H1 (cell line): ENCODE data around the gene CLEC16A. TPM values are rescaled to one million over a fixed set of nuclear protein-coding genes. Genes with fewer than 3 reads are reported as not detected.

Experiments
- CTCF ChIA-PET: fragments of 300-600 bp; sonication (Branson Sonifier 250); formaldehyde crosslinking; loops from one replicate; lab custom pipeline; 2021; ENCODE audit not compliant: partially characterized antibody; lab: Charles Lee
- POLR2A ChIA-PET: fragments of 300-600 bp; sonication (Branson Sonifier 250); formaldehyde crosslinking; loops from one replicate; lab custom pipeline; 2021; ENCODE audit warnings: inconsistent platforms; ENCODE audit not compliant: partially characterized antibody; lab: Charles Lee
- DNase-seq, 2 experiments: peaks; one replicate each; pipeline versions ENCODE4 v3.0.0 to v3.0.0-alpha.2; 2010 to 2022; ENCODE audit warnings: low spot score in 2 of 2, low read depth in 1 of 2, mixed read lengths in 1 of 2
- FAIRE-seq: peaks from 2 replicates; lab custom pipeline; 2011; peaks lifted over from hg19 to GRCh38; lab: Jason Lieb, UNC
- H2AFZ ChIP-seq: 2 replicates; pipeline ENCODE4 v1.8.1; 2012; ENCODE audit warnings: low read length, inconsistent platforms
- H2AK5ac ChIP-seq: 2 replicates; pipeline ENCODE4 v1.6.1; 2013; ENCODE audit warnings: low read depth, low read length
- H2BK120ac ChIP-seq: replicated peaks from 2 replicates; pipeline ENCODE3; 2013; ENCODE audit warnings: low read depth, low read length, inconsistent platforms
- H2BK12ac ChIP-seq: 2 replicates; pipeline ENCODE4 v1.6.1; 2013; ENCODE audit warnings: low read depth, low read length
- H2BK15ac ChIP-seq: 2 replicates; pipeline ENCODE4 v1.6.1; 2013; ENCODE audit warnings: low read length
- H2BK20ac ChIP-seq: 2 replicates; pipeline ENCODE4 v1.6.1; 2013; ENCODE audit warnings: low read length
- H2BK5ac ChIP-seq: 2 replicates; pipeline ENCODE4 v1.6.1; 2013; ENCODE audit warnings: low read depth, low read length
- H3K14ac ChIP-seq: 2 replicates; pipeline ENCODE4 v1.6.1; 2013; ENCODE audit warnings: inconsistent platforms; ENCODE audit not compliant: insufficient read length
- H3K18ac ChIP-seq: 2 replicates; pipeline ENCODE4 v1.6.1; 2013; ENCODE audit warnings: low read length; ENCODE audit errors: extremely low read depth
- H3K23ac ChIP-seq: 2 replicates; pipeline ENCODE4 v1.6.1; 2013; ENCODE audit warnings: inconsistent platforms; ENCODE audit not compliant: insufficient read length
- H3K23me2 ChIP-seq: 2 replicates; pipeline ENCODE4 v1.6.1; 2013; ENCODE audit warnings: low read depth, low read length
- H3K27ac ChIP-seq: 2 replicates; pipeline ENCODE4 v1.6.1; 2011; ENCODE audit warnings: low read depth, low read length, inconsistent platforms
- H3K27me3 ChIP-seq, 4 experiments: replicated peaks in 1 of 4; 1 replicate in 1 of 4; 2 replicates in 3 of 4; pipeline versions ENCODE4 v1.6.1 to v1.8.1; 2011 to 2013; ENCODE audit warnings: low read length in 3 of 4, mild to moderate bottlenecking in 3 of 4, inconsistent platforms in 2 of 4, mixed read lengths in 2 of 4, moderate library complexity in 1 of 4; ENCODE audit not compliant: control insufficient read depth in 3 of 4, insufficient read depth in 3 of 4; ENCODE audit errors: extremely low read depth in 1 of 4
- H3K36me3 ChIP-seq, 4 experiments: 2 replicates each; pipeline versions ENCODE4 v1.6.1 to v1.8.1; 2011 to 2013; ENCODE audit warnings: mild to moderate bottlenecking in 4 of 4, low read length in 3 of 4, moderate library complexity in 2 of 4, control low read depth in 1 of 4, inconsistent platforms in 1 of 4; ENCODE audit not compliant: insufficient read depth in 4 of 4, control insufficient read depth in 2 of 4
- H3K4ac ChIP-seq: replicated peaks from 2 replicates; pipeline ENCODE3; 2013; ENCODE audit warnings: low read length, low read depth, mixed read lengths, inconsistent platforms; ENCODE audit not compliant: insufficient read length
- H3K4me1 ChIP-seq, 4 experiments: replicated peaks in 1 of 4; 1 replicate in 1 of 4; 2 replicates in 3 of 4; pipeline versions ENCODE4 v1.6.1 to v1.8.1; 2011 to 2013; ENCODE audit warnings: low read length in 3 of 4, inconsistent platforms in 2 of 4, mixed read lengths in 1 of 4; ENCODE audit not compliant: insufficient read depth in 4 of 4, control insufficient read depth in 3 of 4
- H3K4me2 ChIP-seq, 2 experiments: 2 replicates each; pipeline versions ENCODE4 v1.6.1 to v1.8.1; 2011 to 2013; ENCODE audit warnings: low read depth in 2 of 2, low read length in 2 of 2, control low read depth in 1 of 2, inconsistent platforms in 1 of 2, mild to moderate bottlenecking in 1 of 2; ENCODE audit not compliant: insufficient read depth in 1 of 2
- H3K4me3 ChIP-seq, 4 experiments: fragments of 200-600, 300-600 bp in 1 of 4; sonication (generic), shearing (Covaris generic), sonication (Bioruptor Twin) in 1 of 4; 2 replicates each; pipeline versions ENCODE4 v1.5.1 to v1.8.1; 2011 to 2016; ENCODE audit warnings: low read length in 4 of 4, low read depth in 3 of 4, control low read depth in 2 of 4, inconsistent platforms in 2 of 4, mild to moderate bottlenecking in 2 of 4, mixed read lengths in 1 of 4, moderate library complexity in 1 of 4; ENCODE audit not compliant: insufficient read depth in 2 of 4; ENCODE audit errors: extremely low read depth in 1 of 4
- H3K56ac ChIP-seq: replicated peaks from 2 replicates; pipeline ENCODE3; 2013; ENCODE audit warnings: low read depth, mild to moderate bottlenecking, mixed read lengths, low read length, inconsistent platforms; ENCODE audit not compliant: insufficient read length
- H3K79me1 ChIP-seq: 2 replicates; pipeline ENCODE4 v1.6.1; 2013; ENCODE audit warnings: low read depth, low read length, control low read depth
- H3K79me2 ChIP-seq, 2 experiments: 2 replicates each; pipeline versions ENCODE4 v1.6.1 to v1.8.1; 2012 to 2013; ENCODE audit warnings: low read length in 2 of 2, mild to moderate bottlenecking in 2 of 2, inconsistent platforms in 1 of 2; ENCODE audit not compliant: insufficient read depth in 2 of 2, control insufficient read depth in 1 of 2
- H3K9ac ChIP-seq, 4 experiments: replicated peaks in 1 of 4; 1 replicate in 1 of 4; 2 replicates in 3 of 4; pipeline versions ENCODE4 v1.6.1 to v1.8.1; 2011 to 2013; ENCODE audit warnings: low read depth in 3 of 4, low read length in 3 of 4, control low read depth in 2 of 4, mild to moderate bottlenecking in 2 of 4, moderate library complexity in 2 of 4, inconsistent platforms in 1 of 4; ENCODE audit errors: extremely low read depth in 1 of 4
- H3K9me3 ChIP-seq, 2 experiments: 2 replicates each; pipeline versions ENCODE4 v1.6.1 to v1.8.1; 2012 to 2013; ENCODE audit warnings: mild to moderate bottlenecking in 2 of 2, moderate library complexity in 2 of 2, control low read depth in 1 of 2, inconsistent platforms in 1 of 2, low read depth in 1 of 2, low read length in 1 of 2, mixed read lengths in 1 of 2; ENCODE audit not compliant: insufficient read depth in 2 of 2
- H4K20me1 ChIP-seq, 2 experiments: replicated peaks in 1 of 2; 2 replicates each; pipeline versions ENCODE3 to v1.8.1; 2011 to 2013; ENCODE audit warnings: inconsistent platforms in 2 of 2, low read length in 2 of 2, mild to moderate bottlenecking in 1 of 2; ENCODE audit not compliant: insufficient read depth in 2 of 2, control insufficient read depth in 1 of 2
- H4K5ac ChIP-seq: 2 replicates; pipeline ENCODE4 v1.6.1; 2013; ENCODE audit warnings: low read length, low read depth, mixed read lengths, inconsistent platforms; ENCODE audit not compliant: insufficient read length
- H4K8ac ChIP-seq: 2 replicates; pipeline ENCODE4 v1.8.0; 2013; ENCODE audit warnings: mild to moderate bottlenecking, moderate library complexity, low read length, inconsistent platforms; ENCODE audit not compliant: insufficient read depth; ENCODE audit errors: extremely low read depth
- H4K91ac ChIP-seq: replicated peaks from 2 replicates; pipeline ENCODE3; 2013; ENCODE audit warnings: low read length, mixed read lengths, inconsistent platforms; ENCODE audit not compliant: insufficient read length
- CHD2 ChIP-seq: IDR thresholded peaks from 2 replicates; pipeline ENCODE4 v1.6.1; 2012; ENCODE audit warnings: low read length, improper control_type of control experiment
- SRF ChIP-seq: IDR thresholded peaks from 2 replicates; pipeline ENCODE4 v1.6.1; 2011; ENCODE audit warnings: mild to moderate bottlenecking, low read depth, low read length, moderate library complexity
- YY1 ChIP-seq: IDR thresholded peaks from 2 replicates; pipeline ENCODE4 v1.6.1; 2011; ENCODE audit warnings: low read depth, mild to moderate bottlenecking, low read length
- WGBS, 2 experiments: shearing (Covaris generic) in 1 of 2; methylation state at CpG; one replicate each; pipeline versions ENCODE4 v1.1.6 to v1.1.7; 2013 to 2015; ENCODE audit warnings: low lambda C conversion rate in 2 of 2, mixed read lengths in 2 of 2, inconsistent platforms in 1 of 2, low coverage in 1 of 2, missing lambda C conversion rate in 1 of 2; ENCODE audit not compliant: insufficient replicate concordance in 2 of 2, insufficient coverage in 1 of 2, insufficient read length in 1 of 2; ENCODE audit errors: extremely low coverage in 1 of 2, missing lambda C conversion rate in 1 of 2; 5-methylcytosine and 5-hydroxymethylcytosine counted together
- polyA plus RNA-seq, 7 experiments: library from polyadenylated mRNA; depleted of rRNA in 3 of 7; stranded (reverse) in 5 of 7; unstranded in 2 of 7; fragments of >200 nt in 5 of 7; fragments of 200-250 nt in 2 of 7; gene quantifications; 1 replicate in 5 of 7; 2 replicates in 1 of 7; 4 replicates in 1 of 7; pipeline versions ENCODE4 v1.2.1 to v1.2.3, GENCODE V29; 2011 to 2013; ENCODE audit warnings: missing spikeins in 2 of 7, mixed read lengths in 2 of 7
- total RNA-seq: library from RNA; stranded (reverse); fragmentation: NEBNext Ultra II Directional; extraction: Animal tissue kit (Norgen Biotek cat#: 25700); gene quantifications from 2 replicates; pipeline ENCODE4 v1.2.1, GENCODE V29; 2021

Gene CLEC16A
- total and polyA plus RNA-seq, 2 of the 8 experiments (the other 6 are each of a cell fraction or from before 2014, with no cell fraction given), result 7.6 to 19.3 TPM

GRCh38 chr16:11139326-11140097, 195.1 kb downstream of the CLEC16A start:
- ChIA-PET CTCF (interaction anchor here (0.7 to 2.2 kb wide), 4 partner anchors 11 to 168 kb away, joined by 3 to 7 read pairs (median 4); no protein-coding TSS in a partner anchor), POLR2A (no interaction called here)
- H3K4me3 ChIP-seq, result no peak overlapping the region
- H3K14ac ChIP-seq, result no peak overlapping the region
- no peaks in the 10 kb centered on the region; the same call in 1 of the 2 replicates for H3K23me2 ChIP-seq
- H3K56ac ChIP-seq, result no peak overlapping the region
- H2BK5ac ChIP-seq, result no peak overlapping the region
- FAIRE-seq (no peak), DNase-seq (no peak)
- 84% methylated on average over 5 of the region's 5 CpGs; no CpG with 5 or more reads in 1 of the 2 experiments for WGBS, 2 experiments
- no peaks in the 10 kb centered on the region for H3K9me3 ChIP-seq
- no peaks in the 10 kb centered on the region for H3K27me3 ChIP-seq
- no peak overlapping the region for H3K9ac ChIP-seq
- no peak overlapping the region for H3K18ac ChIP-seq
- no peak overlapping the region for H2BK15ac ChIP-seq
- no peak overlapping the region for H3K4ac ChIP-seq
- H3K36me3 ChIP-seq, result no peaks in the 10 kb centered on the region; a peak in 1 of 8 replicates
- H2BK12ac ChIP-seq, result no peak overlapping the region
- peaks cover 0 to 3% (median 2%) of the 10 kb centered on the region in 4 experiments; a peak in 5 of 7 replicates for H3K4me1 ChIP-seq
- no peak overlapping the region for H3K23ac ChIP-seq
- no peak overlapping the region for H3K4me2 ChIP-seq
- H2AK5ac ChIP-seq, result no peak overlapping the region
- H4K91ac ChIP-seq, result no peak overlapping the region
- H3K79me2 ChIP-seq, result no peaks in the 10 kb centered on the region
- no peak overlapping the region for H4K5ac ChIP-seq
- H4K20me1 ChIP-seq, result peaks cover 0 to 2% of the 10 kb centered on the region in 2 experiments
- H2BK120ac ChIP-seq, result no peak overlapping the region
- H3K27ac ChIP-seq, result no peak overlapping the region
- H4K8ac ChIP-seq, result no peak overlapping the region
- H2BK20ac ChIP-seq, result no peak overlapping the region
- H3K79me1 ChIP-seq, result no peaks in the 10 kb centered on the region
- H2AFZ ChIP-seq, result no peak overlapping the region
- TF ChIP-seq CHD2, result no peak
- TF ChIP-seq YY1, result no peak
- TF ChIP-seq SRF, result no peak
